HEK293 (cell line): ENCODE results near the gene IGFBP2.

Source experiments
- CTCF ChIA-PET: fragments of 350-600 bp; formaldehyde crosslinking; extraction: SDS; loops from one replicate; lab custom pipeline; 2021; ENCODE audit warnings: antibody characterized with exemption; lab: Yijun Ruan, JAX
- POLR2A ChIA-PET: fragments of 300-600 bp; formaldehyde crosslinking; extraction: SDS; loops from one replicate; lab custom pipeline; 2020; ENCODE audit warnings: antibody characterized with exemption, inconsistent platforms; lab: Yijun Ruan, JAX
- H3K27ac ChIP-seq: fragments of 200-500 bp; sonication (Bioruptor generic); 2 replicates; pipeline ENCODE4 v1.5.1; 2014; ENCODE audit warnings: low read depth, low read length, control low read depth, inconsistent platforms; ENCODE audit errors: extremely low read depth
- H3K36me3 ChIP-seq, 2 experiments: fragments of 200-500 bp in 1 of 2; sonication (Bioruptor generic) in 1 of 2; 1 replicate in 1 of 2; 2 replicates in 1 of 2; pipeline ENCODE4 v1.5.1; 2014 to 2017; ENCODE audit warnings: inconsistent platforms in 2 of 2, low read length in 2 of 2; ENCODE audit not compliant: control insufficient read depth in 2 of 2, insufficient read depth in 1 of 2
- H3K4me1 ChIP-seq: fragments of 200-500 bp; sonication (Bioruptor generic); 2 replicates; pipeline ENCODE4 v1.5.1; 2014; ENCODE audit warnings: mild to moderate bottlenecking, low read length, inconsistent platforms; ENCODE audit not compliant: control insufficient read depth, insufficient read depth
- H3K4me3 ChIP-seq: 2 replicates; pipeline ENCODE4 v1.5.1; 2011; ENCODE audit warnings: low read depth, mild to moderate bottlenecking, control low read depth, low read length, moderate library complexity
- H3K9me3 ChIP-seq: fragments of 200-500 bp; sonication (Bioruptor generic); 2 replicates; pipeline ENCODE4 v1.5.1; 2014; ENCODE audit warnings: low read depth, low read length, inconsistent platforms; ENCODE audit not compliant: control insufficient read depth, insufficient read depth
- BCL11A ChIP-seq: fragments of 450-650 bp; formaldehyde crosslinking; IDR thresholded peaks from 2 replicates; pipeline ENCODE4 v1.5.1; 2016; ENCODE audit warnings: low read depth, missing biosample characterization, missing genetic modification characterization
- GLI4 ChIP-seq: fragments of 450-650 bp; formaldehyde crosslinking; IDR thresholded peaks from 2 replicates; pipeline ENCODE4 v1.5.1; 2016; ENCODE audit warnings: missing biosample characterization, missing genetic modification characterization
- IKZF3 ChIP-seq: fragments of 450-650 bp; IDR thresholded peaks from 2 replicates; pipeline ENCODE4 v1.5.0; 2018; ENCODE audit warnings: missing biosample characterization, mild to moderate bottlenecking, missing genetic modification characterization, moderate library complexity
- KLF9 ChIP-seq: fragments of 450-650 bp; formaldehyde crosslinking; IDR thresholded peaks from 2 replicates; pipeline ENCODE4 v1.5.1; 2016; ENCODE audit warnings: missing biosample characterization, missing genetic modification characterization, low read depth
- MZF1 ChIP-seq: fragments of 450-650 bp; formaldehyde crosslinking; IDR thresholded peaks from 2 replicates; pipeline ENCODE4 v1.5.1; 2017; ENCODE audit warnings: missing biosample characterization, missing genetic modification characterization, borderline replicate concordance
- PRDM4 ChIP-seq: fragments of 450-650 bp; formaldehyde crosslinking; IDR thresholded peaks from 2 replicates; pipeline ENCODE4 v1.5.1; 2017; ENCODE audit warnings: missing biosample characterization, missing genetic modification characterization
- SALL2 ChIP-seq: fragments of 450-650 bp; formaldehyde crosslinking; IDR thresholded peaks from 2 replicates; pipeline ENCODE4 v1.5.0; 2017; ENCODE audit warnings: missing biosample characterization, mild to moderate bottlenecking, missing genetic modification characterization, borderline replicate concordance
- WT1 ChIP-seq: fragments of 450-650 bp; formaldehyde crosslinking; IDR thresholded peaks from 2 replicates; pipeline ENCODE4 v1.5.1; 2016; ENCODE audit warnings: missing biosample characterization, missing genetic modification characterization
- ZBTB8A ChIP-seq: fragments of 450-650 bp; formaldehyde crosslinking; IDR thresholded peaks from 2 replicates; pipeline ENCODE4 v1.5.1; 2016; ENCODE audit warnings: missing biosample characterization, missing genetic modification characterization
- ZEB2 ChIP-seq: fragments of 450-650 bp; formaldehyde crosslinking; IDR thresholded peaks from 2 replicates; pipeline ENCODE4 v1.5.1; 2016; ENCODE audit warnings: missing biosample characterization, missing genetic modification characterization
- ZFP41 ChIP-seq: fragments of 450-650 bp; formaldehyde crosslinking; IDR thresholded peaks from 2 replicates; pipeline ENCODE4 v1.5.1; 2016; ENCODE audit warnings: missing biosample characterization, missing genetic modification characterization, borderline replicate concordance
- ZNF121 ChIP-seq: fragments of 450-650 bp; formaldehyde crosslinking; IDR thresholded peaks from 2 replicates; pipeline ENCODE4 v1.5.1; 2016; ENCODE audit warnings: missing biosample characterization, missing genetic modification characterization
- ZNF174 ChIP-seq: fragments of 450-650 bp; formaldehyde crosslinking; IDR thresholded peaks from 2 replicates; pipeline ENCODE4 v1.5.0; 2017; ENCODE audit warnings: missing biosample characterization, mild to moderate bottlenecking, missing genetic modification characterization
- ZNF184 ChIP-seq: fragments of 450-650 bp; IDR thresholded peaks from 2 replicates; pipeline ENCODE4 v1.5.1; 2018; ENCODE audit warnings: missing biosample characterization, mild to moderate bottlenecking, missing genetic modification characterization
- ZNF223 ChIP-seq: fragments of 450-650 bp; formaldehyde crosslinking; IDR thresholded peaks from 2 replicates; pipeline ENCODE4 v1.5.1; 2016; ENCODE audit warnings: missing biosample characterization, missing genetic modification characterization
- ZNF274 ChIP-seq, 2 experiments: fragments of 200-500 bp in 1 of 2; fragments of 450-650 bp in 1 of 2; sonication (Bioruptor generic) in 1 of 2; formaldehyde crosslinking in 1 of 2; IDR thresholded peaks; 2 replicates each; pipeline versions ENCODE4 v1.5.1 to v1.6.1; 2014 to 2016; ENCODE audit warnings: borderline replicate concordance in 1 of 2, inconsistent platforms in 1 of 2, low read length in 1 of 2, missing biosample characterization in 1 of 2, missing genetic modification characterization in 1 of 2
- ZNF280D ChIP-seq: fragments of 450-650 bp; formaldehyde crosslinking; IDR thresholded peaks from 2 replicates; pipeline ENCODE4 v1.5.1; 2016; ENCODE audit warnings: missing biosample characterization, missing genetic modification characterization
- ZNF473 ChIP-seq: fragments of 450-650 bp; formaldehyde crosslinking; IDR thresholded peaks from 2 replicates; pipeline ENCODE4 v1.5.1; 2017; ENCODE audit warnings: missing biosample characterization, missing genetic modification characterization
- ZNF48 ChIP-seq: fragments of 450-650 bp; formaldehyde crosslinking; IDR thresholded peaks from 2 replicates; pipeline ENCODE4 v1.5.1; 2016; ENCODE audit warnings: missing biosample characterization, missing genetic modification characterization
- ZNF555 ChIP-seq: fragments of 450-650 bp; formaldehyde crosslinking; conservative IDR thresholded peaks from 2 replicates; pipeline ENCODE4 v1.5.1; 2017; ENCODE audit warnings: missing biosample characterization, mild to moderate bottlenecking, missing genetic modification characterization, inconsistent platforms
- ZNF830 ChIP-seq: fragments of 450-650 bp; IDR thresholded peaks from 2 replicates; pipeline ENCODE4 v1.5.0; 2018; ENCODE audit warnings: missing biosample characterization, missing genetic modification characterization, low read depth, mild to moderate bottlenecking, moderate library complexity
- ZSCAN4 ChIP-seq: fragments of 450-650 bp; formaldehyde crosslinking; IDR thresholded peaks from 2 replicates; pipeline ENCODE4 v1.5.1; 2017; ENCODE audit warnings: missing biosample characterization, missing genetic modification characterization

The IGFBP2 gene

GRCh38 chr2:216673609-216674008 is 40.4 kb downstream of the IGFBP2 start:
- no peaks in the 10 kb centered on the region for H3K4me1 ChIP-seq
- H3K36me3 ChIP-seq = peaks cover 4 to 38% of the 10 kb centered on the region in 2 experiments; a peak in 1 of 3 replicates
- H3K27ac ChIP-seq = no peak overlapping the region
- ChIA-PET POLR2A (no interaction called here), CTCF (interaction anchor here (1.0 to 13.3 kb wide), 2 partner anchors 8 to 153 kb away, joined by 5 to 376 read pairs; no protein-coding TSS in a partner anchor)
- no peak for TF ChIP-seq ZNF174 (tag by site-specific recombination)
- TF ChIP-seq SALL2 (tag by site-specific recombination) = no peak
- no peak overlapping the region for H3K4me3 ChIP-seq
- H3K9me3 ChIP-seq = no peaks in the 10 kb centered on the region

- Histone ChIP-seq H3K27ac (no peak overlapping the region), H3K4me1 (no peaks in the 10 kb centered on the region), H3K9me3 (no peaks in the 10 kb centered on the region), H3K4me3 (no peak overlapping the region), H3K36me3 (peaks cover 4 to 46% of the 10 kb centered on the region in 2 experiments; a peak in 1 of 3 replicates)
- no peak for TF ChIP-seq ZNF473 (tag by site-specific recombination)
- no peak for TF ChIP-seq ZEB2 (tag by site-specific recombination)
- 0 out of 2 replicates have a peak, but pooled peaks have one; percentile 22 for TF ChIP-seq PRDM4 (tag by site-specific recombination)
- TF ChIP-seq ZNF274 (IDR thresholded peaks at IDR 0.05; ENCODE audit: low read length) = no peak
- no peak for TF ChIP-seq ZNF274 (tag by site-specific recombination; IDR thresholded peaks at IDR 0.05; ENCODE audit: borderline replicate concordance)
- POLR2A ChIA-PET = no interaction called here
- CTCF ChIA-PET = interaction anchor here (0.8 to 1.0 kb wide), 4 partner anchors 8 to 156 kb away, joined by 3 to 5 read pairs (median 4); no protein-coding TSS in a partner anchor
Observed at GRCh38 chr2:216674376-216674775, 41.2 kb downstream of the IGFBP2 start.

- Histone ChIP-seq H3K36me3 (peaks cover 4 to 48% of the 10 kb centered on the region in 2 experiments; a peak in 1 of 3 replicates), H3K9me3 (no peaks in the 10 kb centered on the region), H3K27ac (no peak overlapping the region), H3K4me1 (no peaks in the 10 kb centered on the region), H3K4me3 (no peak overlapping the region)
- no peak for TF ChIP-seq ZNF555 (tag by site-specific recombination)
- no peak for TF ChIP-seq ZNF274 (IDR thresholded peaks at IDR 0.05; ENCODE audit: low read length)
- TF ChIP-seq ZNF274 (tag by site-specific recombination; IDR thresholded peaks at IDR 0.05; ENCODE audit: borderline replicate concordance) = no peak
- no peak for TF ChIP-seq ZNF48
- no peak for TF ChIP-seq ZNF121
- no peak for TF ChIP-seq ZNF184 (tag by site-specific recombination)
- no peak for TF ChIP-seq ZNF280D (tag by site-specific recombination)
- TF ChIP-seq GLI4 (tag by site-specific recombination) = no peak
- TF ChIP-seq BCL11A (tag by site-specific recombination) = no peak
- TF ChIP-seq KLF9 (tag by site-specific recombination) = no peak
- no peak for TF ChIP-seq ZSCAN4 (tag by site-specific recombination)
- TF ChIP-seq ZBTB8A (tag by site-specific recombination) = no peak
- no peak for TF ChIP-seq ZNF830
- TF ChIP-seq ZFP41 (tag by site-specific recombination) = no peak
- TF ChIP-seq WT1 (tag by site-specific recombination) = no peak
- no peak for TF ChIP-seq MZF1 (tag by site-specific recombination)
- no peak for TF ChIP-seq ZNF223 (tag by site-specific recombination)
- no peak for TF ChIP-seq IKZF3
- CTCF ChIA-PET = interaction anchor here (0.6 to 1.4 kb wide), 5 partner anchors 9 to 977 kb away, joined by 3 to 6 read pairs (median 4); no protein-coding TSS in a partner anchor
- POLR2A ChIA-PET = no interaction called here
Observed at GRCh38 chr2:216676630-216677029, 43.4 kb downstream of the IGFBP2 start.
